GM12878 (cell line): Measurements from ENCODE around the gene BLOC1S4. TPM values are rescaled to one million over a fixed set of nuclear protein-coding genes. Genes with fewer than 3 reads are reported as not detected.

Experiments
- ATAC-seq: fragments of 200-7000 bp; cut with Tn5 transposase; 3 replicates; pipeline ENCODE4 v1.9.1; 2020; ENCODE audit warnings: mild to moderate bottlenecking, moderate library complexity
- BruUV-seq: library from RNA; stranded (reverse); fragments of 400-500 nt; replicated peaks from 2 replicates; lab custom pipeline; 2021; lab: Mats Ljungman, UMichigan
- CTCF ChIA-PET: fragments of 300-600 bp; sonication (Branson Sonifier 250); formaldehyde crosslinking; extraction: SDS; loops from one replicate; lab custom pipeline; 2021; ENCODE audit warnings: inconsistent platforms; lab: Yijun Ruan, JAX
- POLR2A ChIA-PET: fragments of 350-600 bp; formaldehyde crosslinking; extraction: SDS; loops from one replicate; lab custom pipeline; 2021; ENCODE audit warnings: inconsistent platforms; lab: Charles Lee
- RAD21 ChIA-PET: fragments of 300-600 bp; sonication (Branson Sonifier 250); formaldehyde crosslinking; loops from one replicate; lab custom pipeline; 2023; ENCODE audit warnings: antibody characterized with exemption; ENCODE audit not compliant: unreplicated experiment; lab: Charles Lee
- SMC1A ChIA-PET: fragments of 300-600 bp; sonication (Branson Sonifier 250); formaldehyde crosslinking; loops from one replicate; lab custom pipeline; 2023; ENCODE audit not compliant: unreplicated experiment, uncharacterized antibody; lab: Charles Lee
- DNase-seq: peaks from one replicate; pipeline ENCODE4 v3.0.0-alpha.2; 2011; ENCODE audit warnings: low read depth, low spot score
- FAIRE-seq: peaks from 3 replicates; lab custom pipeline; 2011; peaks lifted over from hg19 to GRCh38; lab: Jason Lieb, UNC
- H2AFZ ChIP-seq: 2 replicates; pipeline ENCODE4 v1.6.0; 2011; ENCODE audit warnings: low read depth, low read length, control low read depth; ENCODE audit not compliant: control insufficient read depth
- H3K27ac ChIP-seq: 2 replicates; pipeline ENCODE4 v1.5.1; 2011; ENCODE audit warnings: control low read depth; ENCODE audit not compliant: control insufficient read depth, insufficient read depth
- H3K27me3 ChIP-seq, 2 experiments: replicated peaks in 1 of 2; 2 replicates each; pipeline versions ENCODE4 v1.6.0 to v1.6.1; 2011; ENCODE audit warnings: low read length in 1 of 2; ENCODE audit not compliant: control insufficient read depth in 2 of 2, insufficient read depth in 2 of 2
- H3K36me3 ChIP-seq, 2 experiments: 2 replicates each; pipeline ENCODE4 v1.5.1; 2011; ENCODE audit warnings: low read length in 1 of 2; ENCODE audit not compliant: control insufficient read depth in 2 of 2, insufficient read depth in 2 of 2
- H3K4me1 ChIP-seq: 2 replicates; pipeline ENCODE4 v1.6.1; 2011; ENCODE audit warnings: mild to moderate bottlenecking, low read length, moderate library complexity, mixed read lengths; ENCODE audit not compliant: control insufficient read depth, insufficient read depth
- H3K4me2 ChIP-seq: 2 replicates; pipeline ENCODE4 v1.6.0; 2011; ENCODE audit warnings: control low read depth; ENCODE audit not compliant: control insufficient read depth, insufficient read depth
- H3K4me3 ChIP-seq: fragments of 200-600 bp; sonication (generic); 2 replicates; pipeline ENCODE4 v1.5.1; 2016
- H3K79me2 ChIP-seq: 2 replicates; pipeline ENCODE4 v1.6.0; 2011; ENCODE audit warnings: low read length; ENCODE audit not compliant: control insufficient read depth, insufficient read depth
- H3K9ac ChIP-seq: 2 replicates; pipeline ENCODE4 v1.8.0; 2011; ENCODE audit warnings: low read length, control low read depth, mixed read lengths; ENCODE audit not compliant: control insufficient read depth, insufficient read depth
- H3K9me3 ChIP-seq: replicated peaks from 3 replicates; pipeline ENCODE4 v1.5.1; 2011; ENCODE audit warnings: mild to moderate bottlenecking, low read length; ENCODE audit not compliant: control insufficient read depth, insufficient read depth
- H4K20me1 ChIP-seq: 2 replicates; pipeline ENCODE4 v1.6.0; 2011; ENCODE audit not compliant: control insufficient read depth, insufficient read depth
- CREM ChIP-seq: IDR thresholded peaks from 2 replicates; pipeline ENCODE4 v1.6.1; 2014; ENCODE audit warnings: antibody characterized with exemption, low read depth
- GABPA ChIP-seq: IDR thresholded peaks from 2 replicates; pipeline ENCODE4 v1.6.1; 2014; ENCODE audit warnings: antibody characterized with exemption, low read depth, mild to moderate bottlenecking, inconsistent platforms
- HDAC2 ChIP-seq: fragments of 200-600 bp; sonication (generic); IDR thresholded peaks from 2 replicates; pipeline ENCODE4 v1.6.1; 2017
- NBN ChIP-seq: fragments of 450-650 bp; IDR thresholded peaks from 2 replicates; pipeline ENCODE4 v1.6.1; 2016
- NFXL1 ChIP-seq: fragments of 450-650 bp; IDR thresholded peaks from 2 replicates; pipeline ENCODE4 v1.6.1; 2017; ENCODE audit warnings: antibody characterized with exemption, mild to moderate bottlenecking, borderline replicate concordance
- NFYB ChIP-seq: IDR thresholded peaks from 2 replicates; pipeline ENCODE4 v1.6.1; 2011; ENCODE audit warnings: low read depth, mild to moderate bottlenecking, low read length, improper control_type of control experiment, moderate library complexity; ENCODE audit not compliant: insufficient read depth
- TAF1 ChIP-seq: IDR thresholded peaks from 2 replicates; pipeline ENCODE4 v1.6.1; 2011; ENCODE audit warnings: mild to moderate bottlenecking, low read depth, low read length, borderline replicate concordance
- WGBS: methylation state at CpG from one replicate; pipeline ENCODE4 v1.1.6; 2016; ENCODE audit warnings: low lambda C conversion rate; ENCODE audit not compliant: insufficient replicate concordance, insufficient coverage; ENCODE audit errors: missing lambda C conversion rate; 5-methylcytosine and 5-hydroxymethylcytosine counted together
- in situ Hi-C: fragments of 300-500 bp; cut with MboI; formaldehyde crosslinking; loops from 9 replicates; pipeline ENCODE4 v1.14.3; 2018; ENCODE audit warnings: mixed read lengths
- intact Hi-C: fragments of 100-400 bp; cut with micrococcal nuclease; formaldehyde crosslinking; loops from one replicate; pipeline ENCODE4 v1.14.2; 2022; ENCODE audit not compliant: unreplicated experiment
- polyA plus RNA-seq, 11 experiments: library from polyadenylated mRNA; depleted of rRNA in 4 of 11; unstranded in 6 of 11; stranded (reverse) in 5 of 11; fragments of >200 nt; fragmentation: Nextera tagmentation in 4 of 11; fragmentation: Illumina TruSeq in 1 of 11; extraction: Ambion mirVana in 4 of 11; extraction: Trizol in 1 of 11; gene quantifications; 1 replicate in 1 of 11; 2 replicates in 10 of 11; pipeline versions ENCODE4 v1.2.1 to v1.2.3, GENCODE V29; 2011 to 2016; ENCODE audit warnings: inconsistent platforms in 2 of 11, missing spikeins in 2 of 11, low read depth in 1 of 11
- total RNA-seq, 4 experiments: library from RNA; depleted of rRNA in 3 of 4; stranded (reverse); fragments of >200 nt in 3 of 4; fragmentation: Illumina TruSeq in 1 of 4; extraction: Trizol in 1 of 4; gene quantifications; 2 replicates each; pipeline versions ENCODE4 v1.2.1 to v1.2.3, GENCODE V29; 2013 to 2021
- TF ChIP-seq, protein P1 (sequence below): fragments of 450-650 bp; formaldehyde crosslinking; IDR thresholded peaks from 2 replicates; pipeline ENCODE4 v1.4.0; 2020; ENCODE audit warnings: mild to moderate bottlenecking, moderate library complexity
- TF ChIP-seq, protein P2 (sequence below): fragments of 450-650 bp; IDR thresholded peaks from 2 replicates; pipeline ENCODE4 v1.6.1; 2017; ENCODE audit warnings: antibody characterized with exemption, mild to moderate bottlenecking, moderate library complexity

The BLOC1S4 gene
- total and polyA plus RNA-seq, 10 of the 15 experiments (the other 5 are each of a cell fraction or from before 2014, with no cell fraction given) = 2.7 to 23.8 (median 9.5) TPM

DNA sequence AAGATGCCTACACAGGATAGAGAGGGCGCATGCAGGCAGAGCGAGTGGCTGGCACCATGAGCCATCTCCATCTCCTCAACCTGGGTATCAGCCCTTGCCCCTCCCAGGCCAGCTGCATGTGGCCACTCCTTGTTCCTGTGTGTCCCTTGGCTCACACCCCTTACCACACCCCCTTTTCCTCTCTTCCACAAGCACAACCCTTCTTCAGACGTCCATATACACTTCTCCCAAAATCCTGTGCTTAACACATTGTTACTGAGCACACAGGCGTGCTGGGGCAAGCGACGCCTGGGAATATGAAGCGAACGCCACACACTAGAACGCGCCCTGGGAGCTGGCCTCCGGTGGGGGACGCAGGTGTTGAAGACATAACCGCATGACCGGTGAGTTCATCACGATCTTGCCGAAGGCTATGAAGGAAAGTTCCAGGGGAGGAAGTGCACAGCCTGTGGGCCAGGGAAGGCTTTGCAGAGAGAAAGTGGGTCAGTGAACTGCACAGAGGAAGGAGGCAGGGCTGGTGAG, 47.4 kb downstream of the BLOC1S4 start:
- RAD21 ChIA-PET = no interaction called here
- Histone ChIP-seq H3K36me3 (no peaks in the 10 kb centered on the region), H4K20me1 (no peaks in the 10 kb centered on the region), H2AFZ (no peak overlapping the region), H3K27ac (no peak overlapping the region), H3K27me3 (peaks cover 0 to 2% of the 10 kb centered on the region in 2 experiments; a peak in 1 of 4 replicates), H3K9ac (no peak overlapping the region), H3K4me1 (peaks cover under 1% of the 10 kb centered on the region), H3K79me2 (no peaks in the 10 kb centered on the region), H3K9me3 (no peaks in the 10 kb centered on the region), H3K4me2 (no peak overlapping the region), H3K4me3 (no peak overlapping the region)
- TF ChIP-seq, protein P1, sequence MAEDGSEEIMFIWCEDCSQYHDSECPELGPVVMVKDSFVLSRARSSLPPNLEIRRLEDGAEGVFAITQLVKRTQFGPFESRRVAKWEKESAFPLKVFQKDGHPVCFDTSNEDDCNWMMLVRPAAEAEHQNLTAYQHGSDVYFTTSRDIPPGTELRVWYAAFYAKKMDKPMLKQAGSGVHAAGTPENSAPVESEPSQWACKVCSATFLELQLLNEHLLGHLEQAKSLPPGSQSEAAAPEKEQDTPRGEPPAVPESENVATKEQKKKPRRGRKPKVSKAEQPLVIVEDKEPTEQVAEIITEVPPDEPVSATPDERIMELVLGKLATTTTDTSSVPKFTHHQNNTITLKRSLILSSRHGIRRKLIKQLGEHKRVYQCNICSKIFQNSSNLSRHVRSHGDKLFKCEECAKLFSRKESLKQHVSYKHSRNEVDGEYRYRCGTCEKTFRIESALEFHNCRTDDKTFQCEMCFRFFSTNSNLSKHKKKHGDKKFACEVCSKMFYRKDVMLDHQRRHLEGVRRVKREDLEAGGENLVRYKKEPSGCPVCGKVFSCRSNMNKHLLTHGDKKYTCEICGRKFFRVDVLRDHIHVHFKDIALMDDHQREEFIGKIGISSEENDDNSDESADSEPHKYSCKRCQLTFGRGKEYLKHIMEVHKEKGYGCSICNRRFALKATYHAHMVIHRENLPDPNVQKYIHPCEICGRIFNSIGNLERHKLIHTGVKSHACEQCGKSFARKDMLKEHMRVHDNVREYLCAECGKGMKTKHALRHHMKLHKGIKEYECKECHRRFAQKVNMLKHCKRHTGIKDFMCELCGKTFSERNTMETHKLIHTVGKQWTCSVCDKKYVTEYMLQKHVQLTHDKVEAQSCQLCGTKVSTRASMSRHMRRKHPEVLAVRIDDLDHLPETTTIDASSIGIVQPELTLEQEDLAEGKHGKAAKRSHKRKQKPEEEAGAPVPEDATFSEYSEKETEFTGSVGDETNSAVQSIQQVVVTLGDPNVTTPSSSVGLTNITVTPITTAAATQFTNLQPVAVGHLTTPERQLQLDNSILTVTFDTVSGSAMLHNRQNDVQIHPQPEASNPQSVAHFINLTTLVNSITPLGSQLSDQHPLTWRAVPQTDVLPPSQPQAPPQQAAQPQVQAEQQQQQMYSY (CRISPR knock-in tag) = no peak
- no peak for TF ChIP-seq HDAC2
- TF ChIP-seq, protein P2, sequence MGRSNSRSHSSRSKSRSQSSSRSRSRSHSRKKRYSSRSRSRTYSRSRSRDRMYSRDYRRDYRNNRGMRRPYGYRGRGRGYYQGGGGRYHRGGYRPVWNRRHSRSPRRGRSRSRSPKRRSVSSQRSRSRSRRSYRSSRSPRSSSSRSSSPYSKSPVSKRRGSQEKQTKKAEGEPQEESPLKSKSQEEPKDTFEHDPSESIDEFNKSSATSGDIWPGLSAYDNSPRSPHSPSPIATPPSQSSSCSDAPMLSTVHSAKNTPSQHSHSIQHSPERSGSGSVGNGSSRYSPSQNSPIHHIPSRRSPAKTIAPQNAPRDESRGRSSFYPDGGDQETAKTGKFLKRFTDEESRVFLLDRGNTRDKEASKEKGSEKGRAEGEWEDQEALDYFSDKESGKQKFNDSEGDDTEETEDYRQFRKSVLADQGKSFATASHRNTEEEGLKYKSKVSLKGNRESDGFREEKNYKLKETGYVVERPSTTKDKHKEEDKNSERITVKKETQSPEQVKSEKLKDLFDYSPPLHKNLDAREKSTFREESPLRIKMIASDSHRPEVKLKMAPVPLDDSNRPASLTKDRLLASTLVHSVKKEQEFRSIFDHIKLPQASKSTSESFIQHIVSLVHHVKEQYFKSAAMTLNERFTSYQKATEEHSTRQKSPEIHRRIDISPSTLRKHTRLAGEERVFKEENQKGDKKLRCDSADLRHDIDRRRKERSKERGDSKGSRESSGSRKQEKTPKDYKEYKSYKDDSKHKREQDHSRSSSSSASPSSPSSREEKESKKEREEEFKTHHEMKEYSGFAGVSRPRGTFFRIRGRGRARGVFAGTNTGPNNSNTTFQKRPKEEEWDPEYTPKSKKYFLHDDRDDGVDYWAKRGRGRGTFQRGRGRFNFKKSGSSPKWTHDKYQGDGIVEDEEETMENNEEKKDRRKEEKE = no peak
- TF ChIP-seq GABPA = no peak
- no peak for TF ChIP-seq CREM
- no peak for TF ChIP-seq NBN
- no peak for TF ChIP-seq NFXL1
- no peak for TF ChIP-seq TAF1
- no peak for TF ChIP-seq NFYB
- ATAC-seq (no peak), DNase-seq (no peak), FAIRE-seq (no peak)
- WGBS = 72% methylated on average over 16 of the region's 16 CpGs
- intact Hi-C loops = no loop called here
- BruUV-seq = no TSS peak
- SMC1A ChIA-PET = no interaction called here
- POLR2A ChIA-PET = no interaction called here
- in situ Hi-C loops = no loop called here
- CTCF ChIA-PET = interaction anchor here (0.9 kb wide), 1 partner anchor 22 kb away, joined by 4 read pairs; no protein-coding TSS in a partner anchor
